ENCODE measurements around the gene FBXL4. TPM values are rescaled to one million over a fixed set of nuclear protein-coding genes. Genes with fewer than 3 reads are reported as not detected.
"Not testable (repeated sequence)": the region's sequence is repeated elsewhere in the genome, so short reads cannot be mapped to it uniquely, and the experiment has no call there.

FBXL4 gene
- total and polyA plus RNA-seq, 2 of the 8 experiments (the other 6 are each of a cell fraction or from before 2014, with no cell fraction given): 6.9 to 13.8 TPM

GRCh38 chr6:98909236-98909635 is 38.5 kb downstream of the FBXL4 start (continued):
- TF ChIP-seq USF2 (IDR thresholded peaks at IDR 0.05; ENCODE audit: low read length): no peak
- TF ChIP-seq PHF8 (conservative IDR thresholded peaks at IDR 0.05; ENCODE audit: low read depth, low read length): no peak
- TF ChIP-seq SUZ12 (IDR thresholded peaks at IDR 0.05; ENCODE audit: low read length): no peak
- TF ChIP-seq SRF (IDR thresholded peaks at IDR 0.05; ENCODE audit: low read depth, low read length): no peak
- TF ChIP-seq NRF1 (IDR thresholded peaks at IDR 0.05; ENCODE audit: low read depth, low read length): no peak
- no peak for TF ChIP-seq JUND (IDR thresholded peaks at IDR 0.05; ENCODE audit: low read length)
- no peak for TF ChIP-seq CHD1 (IDR thresholded peaks at IDR 0.05; ENCODE audit: low read depth, low read length)
- no peak for TF ChIP-seq GTF2F1 (IDR thresholded peaks at IDR 0.05; ENCODE audit: borderline replicate concordance, low read depth, low read length)
- no peak for TF ChIP-seq CBX5 (IDR thresholded peaks at IDR 0.05; ENCODE audit: low read depth, low read length)
- no peak for TF ChIP-seq CREB1 (IDR thresholded peaks at IDR 0.05)

DNA sequence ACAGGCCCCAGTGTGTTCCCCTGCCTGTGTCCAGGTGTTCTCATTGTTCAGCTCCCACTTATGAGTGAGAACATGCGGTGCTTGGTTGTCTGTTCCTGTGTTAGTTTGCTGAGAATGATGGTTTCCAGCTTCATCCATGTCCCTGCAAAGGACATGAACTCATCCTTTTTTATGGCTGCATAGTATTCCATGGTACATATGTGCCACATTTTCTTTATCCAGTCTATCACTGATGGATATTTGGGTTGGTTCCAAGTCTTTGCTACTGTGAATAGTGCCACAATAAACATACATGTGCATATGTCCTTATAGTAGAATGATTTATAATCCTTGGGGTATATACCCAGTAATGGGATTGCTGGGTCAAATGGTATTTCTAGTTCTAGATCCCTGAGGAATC is 41.4 kb downstream of the FBXL4 start:
- CTCF ChIA-PET (ENCODE audit: partially characterized antibody): not testable (repeated sequence)

More for the DNA sequence above, 41.4 kb downstream of the FBXL4 start:
- H2BK15ac ChIP-seq (ENCODE audit: low read length); H2BK120ac ChIP-seq (replicated peaks; ENCODE audit: low read depth, low read length); H3K4ac ChIP-seq (replicated peaks; ENCODE audit: insufficient read length, low read depth, low read length); H3K27ac ChIP-seq (ENCODE audit: low read depth, low read length); H2AFZ ChIP-seq (ENCODE audit: low read length); H3K27me3 ChIP-seq (replicated peaks in 1 of 4; ENCODE audit: control insufficient read depth in 3 of 4, extremely low read depth in 1 of 4, insufficient read depth in 3 of 4, low read length in 3 of 4); H3K4me3 ChIP-seq (ENCODE audit: extremely low read depth in 1 of 4, insufficient read depth in 2 of 4, low read depth in 3 of 4, low read length in 4 of 4); H3K23me2 ChIP-seq (ENCODE audit: low read depth, low read length); H3K79me1 ChIP-seq (ENCODE audit: low read depth, low read length); H2BK20ac ChIP-seq (ENCODE audit: low read length); POLR2A ChIA-PET (ENCODE audit: partially characterized antibody); H3K23ac ChIP-seq (ENCODE audit: insufficient read length); H4K8ac ChIP-seq (ENCODE audit: extremely low read depth, insufficient read depth, low read length); H4K5ac ChIP-seq (ENCODE audit: insufficient read length, low read depth, low read length); H3K4me1 ChIP-seq (replicated peaks in 1 of 4; ENCODE audit: control insufficient read depth in 3 of 4, insufficient read depth in 4 of 4, low read length in 3 of 4); H4K91ac ChIP-seq (replicated peaks; ENCODE audit: insufficient read length, low read length); H2AK5ac ChIP-seq (ENCODE audit: low read depth, low read length); H3K79me2 ChIP-seq (ENCODE audit: control insufficient read depth in 1 of 2, insufficient read depth in 2 of 2, low read length in 2 of 2); DNase-seq (ENCODE audit: low read depth in 1 of 2, low spot score in 2 of 2); H3K4me2 ChIP-seq (ENCODE audit: insufficient read depth in 1 of 2, low read depth in 2 of 2, low read length in 2 of 2); H3K56ac ChIP-seq (replicated peaks; ENCODE audit: insufficient read length, low read depth, low read length); H3K9ac ChIP-seq (replicated peaks in 1 of 4; ENCODE audit: extremely low read depth in 1 of 4, low read depth in 3 of 4, low read length in 3 of 4); H2BK5ac ChIP-seq (ENCODE audit: low read depth, low read length); FAIRE-seq; H3K18ac ChIP-seq (ENCODE audit: extremely low read depth, low read length); H3K14ac ChIP-seq (ENCODE audit: insufficient read length); H2BK12ac ChIP-seq (ENCODE audit: low read depth, low read length); H3K36me3 ChIP-seq (ENCODE audit: control insufficient read depth in 2 of 4, insufficient read depth in 4 of 4, low read length in 3 of 4); H4K20me1 ChIP-seq (replicated peaks in 1 of 2; ENCODE audit: control insufficient read depth in 1 of 2, insufficient read depth in 2 of 2, low read length in 2 of 2): not testable (repeated sequence)
- WGBS, 2 experiments (ENCODE audit: extremely low coverage in 1 of 2, insufficient coverage in 1 of 2, insufficient read length in 1 of 2, insufficient replicate concordance in 2 of 2, low coverage in 1 of 2, low lambda C conversion rate in 2 of 2, missing lambda C conversion rate in 1 of 2): 91% methylated on average over 1 of the region's 1 CpG; no CpG with 5 or more reads in 1 of the 2 experiments
- H3K9me3 ChIP-seq (ENCODE audit: insufficient read depth in 2 of 2, low read depth in 1 of 2, low read length in 1 of 2): peaks cover 5 to 17% of the 10 kb centered on the region in 2 experiments; a peak in 2 of 4 replicates

All from H1 (cell line).